A549 treated with AZD2906 at 1 μM for 4 hours (cell line): ENCODE data around the gene JAM2. TPM values are rescaled to one million over a fixed set of nuclear protein-coding genes. Genes with fewer than 3 reads are reported as not detected.

Experiments used
- total RNA-seq: library from RNA; stranded (reverse); fragments of 200-300 nt; extraction: Qiagen RNA extraction; gene quantifications from 5 replicates; pipeline ENCODE4 v1.2.3, GENCODE V29; 2022

Gene JAM2
- total RNA-seq = 0.02 to 0.08 TPM in 2 of 5 replicates, not detected in the others

GRCh38 chr21:25638660-25639550 is at the start of gene JAM2:
TSS of gene JAM2 (plus strand) at chr21:25639258. CDS start at chr21:25639822, 564 bp downstream.

GRCh38 chr21:25607151-25608043 is 31.7 kb upstream of the JAM2 start, which contains the start of gene MRPL39:
TSS of gene MRPL39 (minus strand) at chr21:25607481. CDS start at chr21:25607475, 6 bp downstream.

GRCh38 chr21:25734904-25735645 is 96.0 kb downstream of the JAM2 start, which contains the start of the genes ATP5PF and GABPA:
TSS of gene ATP5PF (minus strand) at chr21:25734904. CDS start at chr21:25729794, 5,110 bp downstream.
TSS of gene GABPA (plus strand) at chr21:25734972. CDS start at chr21:25741599, 6,627 bp downstream.

Other genes with a start within 250 kb of the JAM2 start
- 31.2 to 35.9 TPM (median 32.3 TPM) in 5 replicates for gene MRPL39, start 31.8 kb upstream of the JAM2 start, total RNA-seq
- 208 to 230 TPM (median 216 TPM) in 5 replicates for gene ATP5PF, start 95.6 kb downstream of the JAM2 start, total RNA-seq
- gene GABPA, start 95.7 kb downstream of the JAM2 start, total RNA-seq = 5.7 to 6.8 TPM (median 6.4 TPM) in 5 replicates